ENCODE data around the gene MAPK1. TPM values are rescaled to one million over a fixed set of nuclear protein-coding genes. Genes with fewer than 3 reads are reported as not detected.
"Not testable (repeated sequence)": the region's sequence is repeated elsewhere in the genome, so short reads cannot be mapped to it uniquely, and the experiment has no call there.

Gene MAPK1
- total RNA-seq, 2 experiments from 2014 or later, result 39.4 to 44.0 TPM

GRCh38 chr22:21827628-21828267 lies 39.7 kb downstream of the MAPK1 start:
- Mint-ChIP-seq H3K36me3 (ENCODE audit: low read depth) (no peaks in the 10 kb centered on the region), H3K4me1 (ENCODE audit: low read depth) (peaks cover 90% of the 10 kb centered on the region), H3K27me3 (no peaks in the 10 kb centered on the region), H3K9me3 (no peaks in the 10 kb centered on the region), H3K4me3 (no peak overlapping the region), H3K27ac (peak overlapping the region; percentile 0)
- peaks cover 24% of the 10 kb centered on the region for H3K4me1 ChIP-seq (ENCODE audit: insufficient read depth, low read length)
- ATAC-seq (ENCODE audit: poor library complexity) (no peak), DNase-seq (no peak)
- no peaks in the 10 kb centered on the region for H3K9me3 ChIP-seq (ENCODE audit: control insufficient read depth in 1 of 2, insufficient read depth in 1 of 2, low read length in 2 of 2)
- CTCF ChIA-PET, result no interaction called here
- H3K4me3 ChIP-seq (ENCODE audit: low read length), result no peak overlapping the region
- no peak overlapping the region for H3K27ac ChIP-seq (ENCODE audit: low read depth in 1 of 2, low read length in 2 of 2)
- no peak for TF ChIP-seq CTCF (IDR thresholded peaks at IDR 0.05)
- H3K36me3 ChIP-seq (ENCODE audit: insufficient read depth, low read length), result no peaks in the 10 kb centered on the region
- no peaks in the 10 kb centered on the region for H3K27me3 ChIP-seq (ENCODE audit: control insufficient read depth in 1 of 2, insufficient read depth in 2 of 2, low read length in 2 of 2)
- intact Hi-C loops (cut with DNase I, micrococcal nuclease), result no loop called here
- POLR2A ChIA-PET, result no interaction called here

DNA sequence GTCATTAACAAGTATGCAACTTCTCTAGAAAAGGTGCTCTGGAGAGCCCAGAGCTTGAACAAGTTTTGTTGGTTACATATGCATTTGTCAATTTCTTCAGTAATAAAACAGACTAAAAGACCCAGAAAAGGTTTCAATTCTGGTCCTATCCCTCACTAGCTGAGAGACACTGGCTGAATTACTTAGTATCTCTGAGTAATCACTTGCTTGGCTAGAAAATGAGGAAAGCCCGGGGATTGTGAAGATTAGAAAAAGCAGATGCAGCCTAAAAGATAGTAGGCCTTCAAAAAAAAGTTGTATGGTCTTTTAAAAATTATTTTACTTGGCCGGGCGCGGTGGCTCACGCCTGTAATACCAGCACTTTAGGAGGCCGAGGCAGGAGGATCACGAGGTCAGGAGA lies 41.2 kb downstream of the MAPK1 start:
- ChIA-PET POLR2A (no interaction called here), CTCF (no interaction called here)
- ATAC-seq (ENCODE audit: poor library complexity) (no peak), DNase-seq (no peak)
- Mint-ChIP-seq H3K36me3 (ENCODE audit: low read depth) (peaks cover 3% of the 10 kb centered on the region), H3K27me3 (no peaks in the 10 kb centered on the region), H3K9me3 (no peaks in the 10 kb centered on the region), H3K4me3 (no peak overlapping the region), H3K27ac (no peak overlapping the region), H3K4me1 (ENCODE audit: low read depth) (peaks cover 84% of the 10 kb centered on the region)
- intact Hi-C loops (cut with DNase I, micrococcal nuclease), result no loop called here
- no peak for TF ChIP-seq CTCF (IDR thresholded peaks at IDR 0.05)
- no peaks in the 10 kb centered on the region for H3K9me3 ChIP-seq (ENCODE audit: control insufficient read depth in 1 of 2, insufficient read depth in 1 of 2, low read length in 2 of 2)
- H3K4me3 ChIP-seq (ENCODE audit: low read length), result no peak overlapping the region
- H3K4me1 ChIP-seq (ENCODE audit: insufficient read depth, low read length), result peaks cover 16% of the 10 kb centered on the region
- H3K27ac ChIP-seq (ENCODE audit: low read depth in 1 of 2, low read length in 2 of 2), result no peak overlapping the region
- H3K36me3 ChIP-seq (ENCODE audit: insufficient read depth, low read length), result peaks cover 2% of the 10 kb centered on the region
- H3K27me3 ChIP-seq (ENCODE audit: control insufficient read depth in 1 of 2, insufficient read depth in 2 of 2, low read length in 2 of 2), result no peaks in the 10 kb centered on the region

DNA sequence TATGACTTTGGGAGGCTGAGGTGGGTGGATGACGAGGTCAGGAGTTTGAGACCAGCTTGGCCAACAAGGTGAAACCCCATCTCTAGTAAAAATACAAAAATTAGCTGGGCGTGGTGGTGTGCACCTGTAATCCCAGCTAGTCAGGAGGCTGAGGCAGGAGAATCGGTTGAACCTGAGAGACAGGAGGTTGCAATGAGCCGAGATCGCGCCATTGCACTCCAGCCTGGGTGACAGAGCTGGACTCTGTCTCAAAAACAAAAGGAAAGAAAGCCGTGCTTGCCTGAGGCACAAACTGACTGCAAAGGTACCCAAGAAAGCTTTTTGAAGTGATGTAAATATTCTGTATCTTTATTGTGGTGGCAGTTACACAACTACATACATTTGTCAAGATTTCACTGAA lies 42.5 kb downstream of the MAPK1 start:
- H3K27ac ChIP-seq (ENCODE audit: low read depth in 1 of 2, low read length in 2 of 2); H3K4me3 ChIP-seq (ENCODE audit: low read length); H3K36me3 ChIP-seq (ENCODE audit: insufficient read depth, low read length); ATAC-seq (ENCODE audit: poor library complexity); H3K4me3 Mint-ChIP-seq; H3K27me3 ChIP-seq (ENCODE audit: control insufficient read depth in 1 of 2, insufficient read depth in 2 of 2, low read length in 2 of 2); DNase-seq; H3K27me3 Mint-ChIP-seq; intact Hi-C loops (cut with DNase I, micrococcal nuclease); H3K9me3 Mint-ChIP-seq; H3K9me3 ChIP-seq (ENCODE audit: control insufficient read depth in 1 of 2, insufficient read depth in 1 of 2, low read length in 2 of 2); H3K36me3 Mint-ChIP-seq (ENCODE audit: low read depth): not testable (repeated sequence)
- CTCF ChIA-PET, result interaction anchor here (1.4 kb wide), 1 partner anchor 25 kb away, joined by 3 read pairs; no protein-coding TSS in a partner anchor
- peaks cover 22% of the 10 kb centered on the region for H3K4me1 ChIP-seq (ENCODE audit: insufficient read depth, low read length)
- Mint-ChIP-seq H3K4me1 (ENCODE audit: low read depth) (peaks cover 85% of the 10 kb centered on the region), H3K27ac (peak overlapping the region; percentile 46)
- POLR2A ChIA-PET, result interaction anchor here (1.1 kb wide), 1 partner anchor 9 kb away, joined by 3 read pairs; no protein-coding TSS in a partner anchor

DNA sequence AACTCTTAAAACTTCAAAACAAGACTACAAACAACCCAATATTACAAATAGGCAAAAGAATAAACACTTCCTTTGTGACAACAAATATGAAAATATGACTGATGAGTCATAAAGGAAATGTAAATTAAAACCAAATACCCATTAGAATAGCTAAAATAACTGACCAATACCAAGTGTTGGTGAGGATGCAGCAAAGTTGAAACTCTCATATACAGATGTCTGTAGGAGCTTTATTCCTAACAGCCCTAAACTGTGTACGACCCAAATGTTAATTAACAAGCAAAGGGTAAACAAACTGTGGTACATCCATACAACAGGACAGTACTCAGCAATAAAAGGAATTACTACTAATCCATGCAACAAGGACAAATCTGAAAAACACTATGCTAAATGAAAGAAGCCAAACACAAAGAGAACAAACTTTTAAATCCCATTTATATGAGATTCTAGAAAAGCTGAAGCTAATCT lies 43.0 kb downstream of the MAPK1 start:
- peaks cover 84% of the 10 kb centered on the region for H3K4me1 Mint-ChIP-seq (ENCODE audit: low read depth)
- Histone ChIP-seq H3K4me3 (ENCODE audit: low read length) (no peak overlapping the region), H3K27ac (ENCODE audit: low read depth in 1 of 2, low read length in 2 of 2) (no peak overlapping the region), H3K27me3 (ENCODE audit: control insufficient read depth in 1 of 2, insufficient read depth in 2 of 2, low read length in 2 of 2) (no peaks in the 10 kb centered on the region), H3K36me3 (ENCODE audit: insufficient read depth, low read length) (peaks cover 2% of the 10 kb centered on the region), H3K9me3 (ENCODE audit: control insufficient read depth in 1 of 2, insufficient read depth in 1 of 2, low read length in 2 of 2) (no peaks in the 10 kb centered on the region), H3K4me1 (ENCODE audit: insufficient read depth, low read length) (peaks cover 27% of the 10 kb centered on the region)
- H3K27ac Mint-ChIP-seq, result peak overlapping the region; percentile 46
- peaks cover 3% of the 10 kb centered on the region for H3K36me3 Mint-ChIP-seq (ENCODE audit: low read depth)
- no peak for TF ChIP-seq CTCF (IDR thresholded peaks at IDR 0.05)
- intact Hi-C loops (cut with DNase I, micrococcal nuclease), result no loop called here
- DNase-seq (no peak), ATAC-seq (ENCODE audit: poor library complexity) (no peak)
- no peaks in the 10 kb centered on the region for H3K9me3 Mint-ChIP-seq
- POLR2A ChIA-PET, result no interaction called here
- H3K27me3 Mint-ChIP-seq, result no peaks in the 10 kb centered on the region
- CTCF ChIA-PET, result interaction anchor here (1.4 kb wide), 1 partner anchor 26 kb away, joined by 3 read pairs; no protein-coding TSS in a partner anchor
- no peak overlapping the region for H3K4me3 Mint-ChIP-seq
